GM06990 (cell line): ENCODE measurements around the gene SRSF6.
A peak's percentile ranks its signal among the peaks of the same experiment; 100 is the strongest.
"Not testable (repeated sequence)": the region's sequence is repeated elsewhere in the genome, so short reads cannot be mapped to it uniquely, and the experiment has no call there.

Experiments used
- DNase-seq: peaks from one replicate; pipeline ENCODE4 v3.0.0-alpha.2; 2011; ENCODE audit not compliant: insufficient read length; ENCODE audit errors: extremely low read depth
- H3K27me3 ChIP-seq: replicated peaks from 2 replicates; pipeline ENCODE4 v1.6.0; 2011; ENCODE audit warnings: low read length; ENCODE audit not compliant: control insufficient read depth, insufficient read depth
- H3K36me3 ChIP-seq: 2 replicates; pipeline ENCODE4 v1.5.1; 2011; ENCODE audit warnings: low read length; ENCODE audit not compliant: control insufficient read depth, insufficient read depth
- H3K4me3 ChIP-seq: replicated peaks from 2 replicates; pipeline ENCODE4 v1.5.1; 2011; ENCODE audit warnings: low read depth, mild to moderate bottlenecking, control low read depth, low read length
- TF ChIP-seq, protein P1 (sequence below): IDR thresholded peaks from 2 replicates; pipeline ENCODE4 v1.5.1; 2011; ENCODE audit warnings: low read length, control low read depth, mild to moderate bottlenecking, inconsistent platforms; ENCODE audit not compliant: insufficient read depth, poor library complexity, severe bottlenecking

SRSF6 gene

GRCh38 chr20:43477619-43478018 lies 19.9 kb downstream of the SRSF6 start:
- TF ChIP-seq, protein P1, sequence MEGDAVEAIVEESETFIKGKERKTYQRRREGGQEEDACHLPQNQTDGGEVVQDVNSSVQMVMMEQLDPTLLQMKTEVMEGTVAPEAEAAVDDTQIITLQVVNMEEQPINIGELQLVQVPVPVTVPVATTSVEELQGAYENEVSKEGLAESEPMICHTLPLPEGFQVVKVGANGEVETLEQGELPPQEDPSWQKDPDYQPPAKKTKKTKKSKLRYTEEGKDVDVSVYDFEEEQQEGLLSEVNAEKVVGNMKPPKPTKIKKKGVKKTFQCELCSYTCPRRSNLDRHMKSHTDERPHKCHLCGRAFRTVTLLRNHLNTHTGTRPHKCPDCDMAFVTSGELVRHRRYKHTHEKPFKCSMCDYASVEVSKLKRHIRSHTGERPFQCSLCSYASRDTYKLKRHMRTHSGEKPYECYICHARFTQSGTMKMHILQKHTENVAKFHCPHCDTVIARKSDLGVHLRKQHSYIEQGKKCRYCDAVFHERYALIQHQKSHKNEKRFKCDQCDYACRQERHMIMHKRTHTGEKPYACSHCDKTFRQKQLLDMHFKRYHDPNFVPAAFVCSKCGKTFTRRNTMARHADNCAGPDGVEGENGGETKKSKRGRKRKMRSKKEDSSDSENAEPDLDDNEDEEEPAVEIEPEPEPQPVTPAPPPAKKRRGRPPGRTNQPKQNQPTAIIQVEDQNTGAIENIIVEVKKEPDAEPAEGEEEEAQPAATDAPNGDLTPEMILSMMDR, result no peak
- Histone ChIP-seq H3K4me3 (no peak overlapping the region), H3K27me3 (no peaks in the 10 kb centered on the region), H3K36me3 (no peaks in the 10 kb centered on the region)
- DNase-seq, result no peak

DNA sequence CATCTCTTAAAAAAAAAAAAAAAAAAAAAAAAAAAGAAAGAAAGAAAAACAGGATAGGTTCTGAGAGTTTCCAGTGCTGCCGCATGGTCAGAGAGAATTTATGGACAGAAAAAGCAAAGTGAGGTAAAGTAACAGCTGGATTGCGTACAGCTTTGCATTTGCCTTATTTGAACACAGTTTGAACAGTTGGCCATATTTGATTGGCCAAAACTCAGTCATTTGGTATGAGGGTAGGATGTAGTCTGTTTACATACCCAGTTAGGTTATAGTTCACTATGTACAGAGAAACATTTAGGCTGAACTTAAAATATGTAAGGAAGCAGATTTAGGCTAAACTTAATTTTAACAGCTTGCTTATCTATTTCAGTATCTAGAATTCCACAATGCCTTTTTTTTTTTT lies 32.3 kb downstream of the SRSF6 start:
- DNase-seq, result no peak
- Histone ChIP-seq H3K36me3 (no peaks in the 10 kb centered on the region), H3K4me3 (no peak overlapping the region), H3K27me3 (no peaks in the 10 kb centered on the region)
- TF ChIP-seq, protein P1, result no peak

DNA sequence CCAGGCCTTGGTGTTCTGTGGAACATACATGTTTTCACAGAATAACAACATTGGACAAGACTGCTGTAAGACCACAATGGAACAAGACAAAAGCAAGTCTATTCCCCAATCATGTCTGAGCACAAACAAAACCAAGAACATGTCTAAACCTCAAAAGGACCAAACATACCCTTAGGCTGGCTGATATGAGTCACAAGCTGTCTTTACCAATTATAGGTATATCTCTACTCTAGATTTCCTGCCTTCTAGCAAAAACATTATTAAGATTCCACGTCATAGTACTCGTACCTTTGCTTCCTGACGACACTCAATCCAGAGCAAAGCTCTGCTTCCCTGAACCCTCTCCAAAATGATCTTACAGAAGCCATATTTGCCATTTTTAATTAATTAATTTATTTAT lies 34.4 kb downstream of the SRSF6 start:
- TF ChIP-seq, protein P1, result no peak
- Histone ChIP-seq H3K4me3 (no peak overlapping the region), H3K36me3 (no peaks in the 10 kb centered on the region), H3K27me3 (no peaks in the 10 kb centered on the region)
- peak; percentile 37 for DNase-seq

- no peaks in the 10 kb centered on the region for H3K27me3 ChIP-seq
- DNase-seq, result no peak
Measured at GRCh38 chr20:43495388-43495787, 37.7 kb downstream of the SRSF6 start.

DNA sequence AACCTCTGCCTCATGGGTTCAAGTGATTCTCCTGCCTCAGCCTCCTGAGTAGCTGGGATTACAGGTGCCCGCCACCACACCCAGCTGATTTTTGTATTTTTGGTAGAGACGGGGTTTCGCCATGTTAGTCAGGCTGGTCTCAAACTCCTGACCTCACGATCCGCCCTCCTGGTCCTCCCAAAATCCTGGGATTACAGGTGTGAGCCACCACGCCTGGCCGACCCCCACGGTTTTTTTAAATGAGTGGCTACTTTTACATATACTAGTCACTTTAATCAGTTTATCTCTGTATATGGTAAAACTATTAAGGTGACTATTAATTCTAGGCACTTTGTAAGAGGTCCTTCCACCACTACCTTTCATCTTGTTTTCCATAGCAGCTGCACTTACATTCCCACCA lies 44.3 kb downstream of the SRSF6 start:
- not testable (repeated sequence) for H3K4me3 ChIP-seq, H3K27me3 ChIP-seq, DNase-seq

More at GRCh38 chr20:43495388-43495787, 37.7 kb downstream of the SRSF6 start:
- H3K36me3 ChIP-seq, result no peaks in the 10 kb centered on the region
- TF ChIP-seq, protein P1, result no peak
- no peak overlapping the region for H3K4me3 ChIP-seq

DNA sequence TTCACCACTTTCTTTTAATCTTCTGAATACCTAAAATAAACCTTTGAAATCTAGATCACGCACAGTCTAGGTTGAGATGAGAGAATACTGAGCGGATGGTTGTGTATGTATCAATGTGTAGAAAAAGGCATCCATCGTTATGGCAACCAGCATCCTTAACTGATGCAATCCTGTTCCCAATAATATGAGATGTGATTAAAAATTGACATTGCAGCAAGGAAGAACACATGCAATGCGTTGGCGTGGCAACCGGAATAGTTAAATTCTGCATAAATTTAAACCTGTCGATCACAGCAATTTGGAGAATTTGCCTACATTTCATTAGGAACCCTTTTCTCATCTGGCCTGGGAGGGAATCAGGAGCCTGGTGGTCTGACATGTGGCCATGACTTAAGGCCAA lies 48.5 kb downstream of the SRSF6 start:
- DNase-seq, result no peak
- TF ChIP-seq, protein P1, result no peak
- Histone ChIP-seq H3K4me3 (no peak overlapping the region), H3K36me3 (no peaks in the 10 kb centered on the region), H3K27me3 (no peaks in the 10 kb centered on the region; the same call in 1 of the 2 replicates)

More for the DNA sequence above, 44.3 kb downstream of the SRSF6 start:
- not testable (repeated sequence) for H3K36me3 ChIP-seq
